Natural killer cell treated with Interleukin-12 subunit alpha and Interleukin-12 subunit beta and Interleukin-15 and Interleukin-18, amount 100 ng/mL, for 72 hours (primary cell): ENCODE data around the gene HMX1. TPM values are rescaled to one million over a fixed set of nuclear protein-coding genes. Genes with fewer than 3 reads are reported as not detected.

Source experiments
- ATAC-seq, 2 donors: fragments of 150-1000 bp; cut with Tn5 transposase in 1 of 2; sonication (Bioruptor Pico), chemical (Tn5 transposase) in 1 of 2; 2 replicates each; pipeline ENCODE4 v1.10.0; 2021
- DNase-seq: peaks from one replicate; pipeline ENCODE4 v3.0.0; 2022; ENCODE audit warnings: low spot score
- H3K27ac Mint-ChIP-seq, 2 donors: 1 replicate in 1 of 2; 2 replicates in 1 of 2; pipeline ENCODE4 v1.8.0; 2022; ENCODE audit warnings: mixed read lengths in 2 of 2, mild to moderate bottlenecking in 1 of 2, moderate library complexity in 1 of 2
- H3K27me3 Mint-ChIP-seq, 2 donors: 1 replicate in 1 of 2; 2 replicates in 1 of 2; pipeline ENCODE4 v1.8.0; 2022; ENCODE audit warnings: mixed read lengths in 2 of 2
- H3K36me3 Mint-ChIP-seq: one replicate; pipeline ENCODE4 v1.8.0; 2022; ENCODE audit warnings: mixed read lengths
- H3K4me1 Mint-ChIP-seq, 2 donors: 1 replicate in 1 of 2; 2 replicates in 1 of 2; pipeline ENCODE4 v1.8.0; 2022; ENCODE audit warnings: low read depth in 2 of 2, mixed read lengths in 2 of 2, mild to moderate bottlenecking in 1 of 2
- H3K4me3 Mint-ChIP-seq: one replicate; pipeline ENCODE4 v1.8.0; 2022; ENCODE audit warnings: mixed read lengths
- H3K9me3 Mint-ChIP-seq: 2 replicates; pipeline ENCODE4 v1.8.0; 2022; ENCODE audit warnings: mixed read lengths
- total RNA-seq, 2 donors: library from RNA; stranded (reverse); gene quantifications; one replicate each; pipeline ENCODE4 v1.2.3, GENCODE V29; 2022

Gene HMX1
- total RNA-seq, 2 donors from 2014 or later, result not detected

DNA sequence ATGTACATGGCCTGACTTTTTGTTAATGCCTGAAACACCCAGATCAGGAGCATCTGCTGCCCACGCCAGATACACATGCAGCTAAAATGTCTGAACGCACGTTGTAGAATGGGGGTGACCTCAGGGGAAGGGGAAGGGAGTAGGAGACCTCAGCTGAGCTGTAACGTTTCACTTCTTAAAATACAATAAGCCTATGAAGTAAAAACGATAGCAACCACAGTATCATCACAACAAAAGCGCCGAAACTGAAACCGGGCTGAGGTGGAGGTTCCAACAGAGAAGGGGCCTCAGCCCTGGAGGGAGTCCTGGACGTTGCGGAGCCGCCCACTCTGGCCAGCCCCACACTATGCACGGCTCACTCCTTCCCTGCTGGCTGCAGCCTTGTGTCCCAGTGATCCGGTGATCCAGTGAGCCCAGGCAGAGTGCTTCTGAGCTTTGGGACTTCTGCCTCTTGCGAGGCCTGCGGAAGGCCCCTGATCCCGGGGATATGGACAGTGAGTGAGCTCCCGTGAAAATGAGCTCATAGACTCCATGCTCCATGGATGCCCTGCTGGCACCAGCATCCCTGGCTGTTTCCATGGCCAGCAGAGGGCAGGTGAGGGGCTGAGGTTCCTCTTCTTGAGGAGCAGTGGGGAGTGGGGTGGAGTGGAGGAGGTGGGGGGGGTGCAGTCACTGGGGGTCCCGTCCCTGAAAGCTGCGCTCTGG, 52.0 kb downstream of the HMX1 start:
- H3K4me3 Mint-ChIP-seq, result no peak overlapping the region
- no peaks in the 10 kb centered on the region for H3K4me1 Mint-ChIP-seq
- ATAC-seq (no peak), DNase-seq (peak; percentile 18)
- H3K9me3 Mint-ChIP-seq, result no peaks in the 10 kb centered on the region
- H3K27me3 Mint-ChIP-seq, result peaks cover 16 to 33% of the 10 kb centered on the region in 2 donors
- no peaks in the 10 kb centered on the region for H3K36me3 Mint-ChIP-seq
- no peak overlapping the region for H3K27ac Mint-ChIP-seq

- H3K9me3 Mint-ChIP-seq, result no peaks in the 10 kb centered on the region
- no peak for ATAC-seq
Measured at GRCh38 chr4:8819019-8819418, 52.6 kb downstream of the HMX1 start.

GRCh38 chr4:8818063-8818881, 53.4 kb downstream of the HMX1 start:
- no peak for DNase-seq
- Mint-ChIP-seq H3K4me3 (no peak overlapping the region), H3K27ac (no peak overlapping the region)

More at GRCh38 chr4:8819019-8819418, 52.6 kb downstream of the HMX1 start:
- no peak for DNase-seq
- Mint-ChIP-seq H3K27ac (no peak overlapping the region), H3K27me3 (peaks cover 15 to 28% of the 10 kb centered on the region in 2 donors), H3K36me3 (no peaks in the 10 kb centered on the region), H3K4me3 (no peak overlapping the region), H3K4me1 (no peaks in the 10 kb centered on the region)

DNA sequence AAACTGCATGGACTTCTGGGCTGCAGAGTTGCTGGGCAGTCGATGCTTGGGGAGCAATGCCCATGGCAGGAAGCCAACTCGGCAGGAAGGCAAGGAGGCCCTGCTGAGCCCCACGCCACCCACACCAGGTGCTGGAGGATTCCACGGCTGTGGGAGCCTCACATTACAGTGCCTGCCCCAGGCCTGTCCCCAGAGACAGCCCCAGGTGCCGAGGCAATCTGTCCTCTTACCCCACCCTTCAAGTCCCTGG, 53.9 kb downstream of the HMX1 start:
- no peaks in the 10 kb centered on the region for H3K4me1 Mint-ChIP-seq
- DNase-seq (no peak), ATAC-seq (no peak)

More at GRCh38 chr4:8818063-8818881, 53.4 kb downstream of the HMX1 start:
- H3K4me1 Mint-ChIP-seq, result no peaks in the 10 kb centered on the region
- peak in 1 of 2 donors; percentile 36 for ATAC-seq
- H3K27me3 Mint-ChIP-seq, result peaks cover 11 to 22% of the 10 kb centered on the region in 2 donors
- H3K9me3 Mint-ChIP-seq, result no peaks in the 10 kb centered on the region
- no peaks in the 10 kb centered on the region for H3K36me3 Mint-ChIP-seq

GRCh38 chr4:8817096-8817812, 54.4 kb downstream of the HMX1 start:
- Mint-ChIP-seq H3K27me3 (peaks cover 11 to 16% of the 10 kb centered on the region in 2 donors), H3K4me3 (no peak overlapping the region), H3K4me1 (no peaks in the 10 kb centered on the region), H3K36me3 (no peaks in the 10 kb centered on the region), H3K27ac (no peak overlapping the region), H3K9me3 (no peaks in the 10 kb centered on the region)
- ATAC-seq (no peak), DNase-seq (peak; percentile 34)

More for the DNA sequence above, 53.9 kb downstream of the HMX1 start:
- no peaks in the 10 kb centered on the region for H3K36me3 Mint-ChIP-seq
- H3K27me3 Mint-ChIP-seq, result peaks cover 11 to 20% of the 10 kb centered on the region in 2 donors
- no peak overlapping the region for H3K27ac Mint-ChIP-seq
- H3K9me3 Mint-ChIP-seq, result no peaks in the 10 kb centered on the region
- no peak overlapping the region for H3K4me3 Mint-ChIP-seq
